Daoy (cell line): ENCODE data around the gene DNHD1. TPM values are rescaled to one million over a fixed set of nuclear protein-coding genes. Genes with fewer than 3 reads are reported as not detected.
A peak's percentile ranks its signal among the peaks of the same experiment; 100 is the strongest.

Experiments used
- DNase-seq: peaks from one replicate; pipeline ENCODE4 v3.0.0-alpha.2; 2015; ENCODE audit warnings: low read depth
- total RNA-seq: library from RNA; depleted of rRNA; stranded (reverse); fragments of >200 nt; shearing (Covaris generic); gene quantifications from 2 replicates; pipeline ENCODE4 v1.2.3, GENCODE V29; 2014; rRNA removed

DNHD1 gene
- total RNA-seq = 3.6 and 4.2 TPM in 2 replicates

GRCh38 chr11:6497069-6497839 is at the start of gene DNHD1:
TSS of gene DNHD1 (plus strand) at chr11:6497280. CDS start at chr11:6498216, 936 bp downstream.
- no peak for DNase-seq

- DNase-seq = no peak
Observed at GRCh38 chr11:6448574-6448973, 48.5 kb upstream of the DNHD1 start.

- DNase-seq = no peak
Observed at GRCh38 chr11:6452219-6452618, 44.9 kb upstream of the DNHD1 start.

GRCh38 chr11:6453152-6453551 is 43.9 kb upstream of the DNHD1 start:
- DNase-seq = no peak

GRCh38 chr11:6455070-6455469 is 42.0 kb upstream of the DNHD1 start:
- no peak for DNase-seq

- no peak for DNase-seq
Observed at GRCh38 chr11:6456361-6457073, 40.6 kb upstream of the DNHD1 start.

GRCh38 chr11:6457581-6458320 is 39.3 kb upstream of the DNHD1 start:
- no peak for DNase-seq

GRCh38 chr11:6458352-6459098 is 38.6 kb upstream of the DNHD1 start:
- no peak for DNase-seq

- DNase-seq = no peak
Observed at GRCh38 chr11:6459099-6459450, 38.0 kb upstream of the DNHD1 start.

GRCh38 chr11:6468712-6469495 is 28.2 kb upstream of the DNHD1 start:
- DNase-seq = peak; percentile 65

GRCh38 chr11:6469599-6469998 is 27.5 kb upstream of the DNHD1 start:
- no peak for DNase-seq

GRCh38 chr11:6472934-6473333 is 24.1 kb upstream of the DNHD1 start:
- no peak for DNase-seq

- DNase-seq = peak; percentile 90
Observed at GRCh38 chr11:6473451-6474412, 23.3 kb upstream of the DNHD1 start, which contains the start of gene TRIM3. TSS of gene TRIM3 (minus strand) at chr11:6473941. CDS start at chr11:6465695, 8,246 bp downstream.

- DNase-seq = no peak
Observed at GRCh38 chr11:6474413-6474792, 22.7 kb upstream of the DNHD1 start.

- no peak for DNase-seq
Observed at GRCh38 chr11:6474806-6475500, 22.1 kb upstream of the DNHD1 start.

GRCh38 chr11:6475936-6476335 is 21.1 kb upstream of the DNHD1 start:
- no peak for DNase-seq

GRCh38 chr11:6476571-6476970 is 20.5 kb upstream of the DNHD1 start:
- DNase-seq = no peak

- DNase-seq = no peak
Observed at GRCh38 chr11:6480299-6480914, 16.7 kb upstream of the DNHD1 start.
